Osteocyte (in vitro differentiated cells): ENCODE data around the gene SLCO3A1. TPM values are rescaled to one million over a fixed set of nuclear protein-coding genes. Genes with fewer than 3 reads are reported as not detected.
A peak's percentile ranks its signal among the peaks of the same experiment; 100 is the strongest.

ENCODE experiments used
- DNase-seq: peaks from one replicate; pipeline ENCODE4 v3.0.0; 2021; ENCODE audit warnings: mixed read lengths; ENCODE audit not compliant: unreplicated experiment; ENCODE audit errors: extremely low spot score
- H3K27ac Mint-ChIP-seq: one replicate; pipeline ENCODE4 v1.8.0; 2021; ENCODE audit warnings: mild to moderate bottlenecking, mixed read lengths; ENCODE audit not compliant: unreplicated experiment
- H3K27me3 Mint-ChIP-seq: one replicate; pipeline ENCODE4 v1.8.0; 2021; ENCODE audit warnings: mixed read lengths; ENCODE audit not compliant: unreplicated experiment
- H3K36me3 Mint-ChIP-seq: one replicate; pipeline ENCODE4 v1.8.0; 2021; ENCODE audit warnings: mixed read lengths; ENCODE audit not compliant: unreplicated experiment
- H3K4me1 Mint-ChIP-seq: one replicate; pipeline ENCODE4 v1.8.0; 2021; ENCODE audit warnings: mixed read lengths; ENCODE audit not compliant: unreplicated experiment
- H3K4me3 Mint-ChIP-seq: one replicate; pipeline ENCODE4 v1.8.0; 2021; ENCODE audit warnings: mild to moderate bottlenecking, moderate library complexity, mixed read lengths; ENCODE audit not compliant: unreplicated experiment
- H3K9me3 Mint-ChIP-seq: one replicate; pipeline ENCODE4 v1.8.0; 2021; ENCODE audit warnings: mixed read lengths; ENCODE audit not compliant: unreplicated experiment
- CTCF ChIP-seq: fragments of 200-600 bp; sonication (generic); IDR thresholded peaks from 2 replicates; pipeline ENCODE4 v1.5.0; 2021; ENCODE audit warnings: antibody characterized with exemption, mild to moderate bottlenecking, moderate library complexity
- total RNA-seq: library from RNA; stranded (reverse); gene quantifications from 2 replicates; pipeline ENCODE4 v1.2.1, GENCODE V29; 2021

The SLCO3A1 gene
- total RNA-seq, 1 donor from 2014 or later = 1.3 TPM

- Mint-ChIP-seq H3K36me3 (no peaks in the 10 kb centered on the region), H3K9me3 (no peaks in the 10 kb centered on the region), H3K27me3 (peaks cover 5% of the 10 kb centered on the region), H3K4me3 (no peak overlapping the region), H3K4me1 (no peaks in the 10 kb centered on the region), H3K27ac (no peak overlapping the region)
- no peak for DNase-seq
- peak; percentile 74 for TF ChIP-seq CTCF
These were observed 224.0 kb downstream of the SLCO3A1 start for GRCh38 chr15:92077353-92078085.

- Mint-ChIP-seq H3K9me3 (no peaks in the 10 kb centered on the region), H3K4me1 (no peaks in the 10 kb centered on the region), H3K27ac (no peak overlapping the region), H3K36me3 (no peaks in the 10 kb centered on the region), H3K4me3 (no peak overlapping the region), H3K27me3 (peaks cover 5% of the 10 kb centered on the region)
- no peak for DNase-seq
- no peak for TF ChIP-seq CTCF
These were observed 224.8 kb downstream of the SLCO3A1 start for GRCh38 chr15:92078270-92078669.

DNA sequence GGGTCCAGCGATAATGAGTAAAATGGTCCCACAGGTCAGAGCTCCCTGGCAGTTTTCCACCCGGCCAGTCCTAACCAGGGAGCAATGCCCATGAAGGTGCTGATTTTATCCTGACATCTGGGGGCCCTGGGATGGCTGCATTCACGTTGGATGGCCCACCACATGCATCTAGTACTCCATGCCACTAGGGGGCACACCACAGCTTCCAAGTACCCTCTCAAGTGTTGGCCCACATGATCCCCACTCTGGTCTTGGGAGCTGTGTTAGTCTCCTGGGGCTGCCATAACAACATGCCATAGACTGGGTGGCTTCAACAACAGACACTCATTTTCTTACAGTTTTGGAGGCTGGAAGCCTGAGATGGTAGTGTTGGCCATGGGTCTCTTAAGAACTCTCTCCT, 225.5 kb downstream of the SLCO3A1 start:
- Mint-ChIP-seq H3K4me1 (no peaks in the 10 kb centered on the region), H3K27me3 (peaks cover 5% of the 10 kb centered on the region), H3K9me3 (no peaks in the 10 kb centered on the region), H3K36me3 (no peaks in the 10 kb centered on the region), H3K4me3 (no peak overlapping the region), H3K27ac (no peak overlapping the region)
- DNase-seq = no peak
- TF ChIP-seq CTCF = peak; percentile 34

- Mint-ChIP-seq H3K36me3 (no peaks in the 10 kb centered on the region), H3K27ac (no peak overlapping the region), H3K4me3 (no peak overlapping the region), H3K4me1 (no peaks in the 10 kb centered on the region), H3K27me3 (peaks cover 7% of the 10 kb centered on the region), H3K9me3 (no peaks in the 10 kb centered on the region)
- TF ChIP-seq CTCF = no peak
- DNase-seq = no peak
These were observed 226.2 kb downstream of the SLCO3A1 start for GRCh38 chr15:92079647-92080255.

DNA sequence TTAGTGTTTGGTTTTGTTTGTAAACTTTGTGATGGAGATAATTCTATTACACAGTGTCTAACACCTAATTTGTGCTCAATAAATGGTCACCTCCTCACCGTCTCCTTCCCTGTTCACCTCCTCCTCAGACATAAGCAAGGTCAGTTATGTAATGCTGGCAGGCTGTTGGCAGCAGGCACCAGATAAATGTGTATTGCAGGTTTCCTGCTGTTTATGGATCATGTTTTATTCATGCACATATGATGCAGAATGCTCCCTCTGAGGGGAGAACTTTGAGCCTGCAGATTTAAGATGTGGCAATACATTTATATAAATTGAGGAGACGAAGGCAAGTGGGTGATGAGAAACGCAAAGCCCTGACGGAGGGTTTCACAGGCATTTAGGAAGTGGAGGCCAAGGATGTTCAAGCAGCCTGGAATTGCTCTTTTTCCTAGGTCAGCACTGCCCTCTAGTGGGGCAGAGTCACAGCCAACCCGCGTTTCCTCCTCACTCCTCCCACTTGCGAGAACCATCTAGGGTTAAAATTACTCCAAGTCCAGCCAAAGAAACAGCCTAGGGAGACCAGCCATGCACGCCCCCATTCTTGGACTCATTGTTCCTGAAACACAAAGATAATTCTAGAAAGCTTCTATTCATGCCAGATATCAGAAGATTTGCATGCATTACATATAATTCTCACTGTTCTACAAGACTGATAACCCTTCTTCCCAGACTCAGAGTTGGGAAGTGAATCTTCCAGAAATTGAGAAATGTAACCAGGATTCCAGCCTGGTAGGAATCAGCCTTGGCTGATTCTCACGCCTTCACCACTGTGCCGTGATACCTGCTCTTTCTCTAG, 228.7 kb downstream of the SLCO3A1 start:
- no peaks in the 10 kb centered on the region for H3K36me3 Mint-ChIP-seq
- no peaks in the 10 kb centered on the region for H3K9me3 Mint-ChIP-seq
- no peak for DNase-seq
- TF ChIP-seq CTCF = peak; percentile 89
- no peak overlapping the region for H3K27ac Mint-ChIP-seq
- peaks cover 4% of the 10 kb centered on the region for H3K27me3 Mint-ChIP-seq
- no peaks in the 10 kb centered on the region for H3K4me1 Mint-ChIP-seq
- H3K4me3 Mint-ChIP-seq = no peak overlapping the region
